Loucy (cell line): ENCODE results near the gene CTR9.

Source experiments
- H2AFZ ChIP-seq: fragments of 200-600 bp; sonication (generic); 2 replicates; pipeline ENCODE4 v1.6.0; 2016; ENCODE audit warnings: antibody characterized with exemption, mild to moderate bottlenecking, low read length, moderate library complexity
- H3F3A ChIP-seq: fragments of 200-600 bp; 2 replicates; pipeline ENCODE4 v1.6.0; 2016; ENCODE audit warnings: antibody characterized with exemption, low read depth, mild to moderate bottlenecking
- H3K27me3 ChIP-seq: fragments of 200-600 bp; sonication (generic); 2 replicates; pipeline ENCODE4 v1.6.1; 2014; ENCODE audit warnings: low read length, mild to moderate bottlenecking; ENCODE audit not compliant: insufficient read depth, poor library complexity, severe bottlenecking
- H3K36me3 ChIP-seq: fragments of 200-600 bp; sonication (generic); 2 replicates; pipeline ENCODE4 v1.6.1; 2016; ENCODE audit warnings: low read length; ENCODE audit not compliant: insufficient read depth
- H3K4me1 ChIP-seq: fragments of 200-600 bp; sonication (generic); 2 replicates; pipeline ENCODE4 v1.5.1; 2014; ENCODE audit warnings: low read length, mild to moderate bottlenecking; ENCODE audit not compliant: insufficient read depth, poor library complexity, severe bottlenecking
- H3K4me2 ChIP-seq: fragments of 200-600 bp; sonication (generic); 2 replicates; pipeline ENCODE4 v1.6.0; 2014; ENCODE audit warnings: antibody characterized with exemption, low read length, low read depth, mild to moderate bottlenecking; ENCODE audit not compliant: poor library complexity, severe bottlenecking
- H3K4me3 ChIP-seq: fragments of 200-600 bp; sonication (generic); 2 replicates; pipeline ENCODE4 v1.5.1; 2014; ENCODE audit warnings: low read length, mild to moderate bottlenecking, mixed read lengths; ENCODE audit not compliant: poor library complexity, severe bottlenecking
- H3K79me2 ChIP-seq: fragments of 200-600 bp; sonication (generic); 2 replicates; pipeline ENCODE4 v1.6.1; 2014; ENCODE audit warnings: low read length; ENCODE audit not compliant: insufficient read depth
- H3K9ac ChIP-seq: fragments of 200-600 bp; sonication (generic); 2 replicates; pipeline ENCODE4 v1.6.0; 2014; ENCODE audit warnings: mild to moderate bottlenecking, low read depth, low read length, moderate library complexity; ENCODE audit not compliant: poor library complexity, severe bottlenecking
- H3K9me2 ChIP-seq: fragments of 200-600 bp; sonication (generic); replicated peaks from 2 replicates; pipeline ENCODE4 v1.6.1; 2016; ENCODE audit warnings: low read depth, low read length, mixed read lengths
- H3K9me3 ChIP-seq: fragments of 200-600 bp; sonication (generic); 2 replicates; pipeline ENCODE4 v1.6.1; 2014; ENCODE audit warnings: mild to moderate bottlenecking, antibody characterized with exemption, low read length, low read depth; ENCODE audit not compliant: insufficient read depth
- H4K20me1 ChIP-seq: fragments of 200-600 bp; sonication (generic); 2 replicates; pipeline ENCODE4 v1.6.0; 2014; ENCODE audit warnings: antibody characterized with exemption, low read length, mild to moderate bottlenecking; ENCODE audit not compliant: insufficient read depth, poor library complexity, severe bottlenecking
- CTCF ChIP-seq: fragments of 200-600 bp; sonication (generic); conservative IDR thresholded peaks from 2 replicates; pipeline ENCODE4 v1.5.1; 2014; ENCODE audit warnings: mild to moderate bottlenecking, antibody characterized with exemption, low read length
- EZH2phosphoT487 ChIP-seq: fragments of 200-600 bp; IDR thresholded peaks from 2 replicates; pipeline ENCODE4 v1.6.1; 2018; ENCODE audit warnings: antibody characterized with exemption, mild to moderate bottlenecking, moderate library complexity, borderline replicate concordance

Gene CTR9

GRCh38 chr11:10751581-10751940 is 515 bp downstream of the CTR9 start:
- no peaks in the 10 kb centered on the region for H3K9me2 ChIP-seq
- H4K20me1 ChIP-seq: peaks cover 15% of the 10 kb centered on the region
- peaks cover 62% of the 10 kb centered on the region for H3K4me1 ChIP-seq
- peak overlapping the region; percentile 87 for H3K4me3 ChIP-seq
- peaks cover 3% of the 10 kb centered on the region; the same call in 1 of the 2 replicates for H3F3A ChIP-seq
- H3K9ac ChIP-seq: peak overlapping the region; percentile 85
- H3K36me3 ChIP-seq: peaks cover 14% of the 10 kb centered on the region; the same call in 1 of the 2 replicates
- H3K79me2 ChIP-seq: peaks cover 54% of the 10 kb centered on the region
- no peaks in the 10 kb centered on the region for H3K9me3 ChIP-seq
- H2AFZ ChIP-seq: peak overlapping the region; percentile 28
- TF ChIP-seq EZH2phosphoT487 (no peak), CTCF (no peak)
- H3K27me3 ChIP-seq: no peaks in the 10 kb centered on the region
- peak overlapping the region; percentile 81 for H3K4me2 ChIP-seq

GRCh38 chr11:10752061-10752460 is 1.0 kb downstream of the CTR9 start:
- Histone ChIP-seq H3K36me3 (peaks cover 19% of the 10 kb centered on the region; the same call in 1 of the 2 replicates), H3F3A (peaks cover 3% of the 10 kb centered on the region; the same call in 1 of the 2 replicates), H3K9me2 (no peaks in the 10 kb centered on the region), H4K20me1 (peaks cover 15% of the 10 kb centered on the region), H3K27me3 (no peaks in the 10 kb centered on the region), H3K4me1 (peaks cover 59% of the 10 kb centered on the region), H3K9me3 (no peaks in the 10 kb centered on the region), H3K79me2 (peaks cover 59% of the 10 kb centered on the region), H2AFZ (no peak overlapping the region), H3K9ac (peak overlapping the region; percentile 85), H3K4me2 (peak overlapping the region; percentile 81), H3K4me3 (peak overlapping the region; percentile 87)
- TF ChIP-seq CTCF (no peak), EZH2phosphoT487 (no peak)

GRCh38 chr11:10752486-10752885 is 1.4 kb downstream of the CTR9 start:
- Histone ChIP-seq H3F3A (peaks cover 3% of the 10 kb centered on the region; the same call in 1 of the 2 replicates), H3K4me3 (peak overlapping the region; percentile 87), H3K4me1 (peaks cover 59% of the 10 kb centered on the region), H3K27me3 (no peaks in the 10 kb centered on the region), H3K9ac (peak overlapping the region; percentile 85), H3K9me3 (no peaks in the 10 kb centered on the region), H3K36me3 (peaks cover 23% of the 10 kb centered on the region; the same call in 1 of the 2 replicates), H2AFZ (no peak overlapping the region), H3K9me2 (no peaks in the 10 kb centered on the region), H3K79me2 (peaks cover 59% of the 10 kb centered on the region), H3K4me2 (peak overlapping the region; percentile 81), H4K20me1 (peaks cover 15% of the 10 kb centered on the region)
- TF ChIP-seq EZH2phosphoT487 (no peak), CTCF (no peak)
